Activated CD4-positive, alpha-beta T cell treated with anti-CD3 and anti-CD28 coated beads, Interleukin-2, amount 50 U/mL, for 16 hours (primary cell): Measurements from ENCODE around the gene CEP112.

Source experiments
- DNase-seq: peaks from one replicate; pipeline ENCODE4 v3.0.0-alpha.2; 2020

CEP112 gene

GRCh38 chr17:65978871-65979270, 213.1 kb downstream of the CEP112 start:
- no peak for DNase-seq

DNA sequence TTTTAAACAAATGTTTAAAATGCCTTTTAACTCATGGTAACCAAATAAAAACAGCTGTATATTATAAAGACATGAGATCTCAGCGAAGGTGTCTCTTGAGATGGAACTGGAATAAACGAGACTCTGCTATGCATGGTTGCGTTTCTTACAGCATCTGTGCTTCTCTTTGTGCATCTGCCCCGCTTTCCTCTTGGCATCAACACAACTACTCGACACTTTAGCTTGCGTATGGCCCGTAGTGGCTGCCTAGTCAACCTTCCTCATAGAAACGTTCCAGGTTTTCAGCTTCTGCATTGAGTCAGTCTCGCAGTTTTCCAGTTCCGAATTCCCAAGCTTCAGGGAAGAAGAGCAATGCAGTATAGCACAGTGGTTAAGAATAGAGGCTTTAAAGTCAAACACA, 214.9 kb downstream of the CEP112 start:
- DNase-seq, result no peak

DNA sequence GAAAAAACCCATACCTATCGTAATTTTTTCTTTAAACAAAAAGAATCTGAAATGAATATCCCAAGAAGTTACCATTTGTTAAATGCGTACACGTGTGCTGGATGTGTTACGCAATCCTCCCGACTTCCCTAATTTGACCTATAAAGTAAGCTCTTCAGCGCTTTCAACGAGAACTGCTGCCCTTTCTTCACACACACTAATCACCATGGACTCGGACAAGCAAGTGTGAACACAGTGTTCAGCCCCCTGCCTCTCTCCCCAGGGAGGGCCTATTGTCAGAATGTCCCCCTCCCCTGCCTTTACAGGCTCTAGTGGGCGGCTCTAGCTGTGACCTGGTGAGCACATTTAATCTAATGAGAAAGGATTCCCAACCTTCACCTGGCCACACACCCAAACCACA, 216.1 kb downstream of the CEP112 start:
- DNase-seq, result no peak

DNA sequence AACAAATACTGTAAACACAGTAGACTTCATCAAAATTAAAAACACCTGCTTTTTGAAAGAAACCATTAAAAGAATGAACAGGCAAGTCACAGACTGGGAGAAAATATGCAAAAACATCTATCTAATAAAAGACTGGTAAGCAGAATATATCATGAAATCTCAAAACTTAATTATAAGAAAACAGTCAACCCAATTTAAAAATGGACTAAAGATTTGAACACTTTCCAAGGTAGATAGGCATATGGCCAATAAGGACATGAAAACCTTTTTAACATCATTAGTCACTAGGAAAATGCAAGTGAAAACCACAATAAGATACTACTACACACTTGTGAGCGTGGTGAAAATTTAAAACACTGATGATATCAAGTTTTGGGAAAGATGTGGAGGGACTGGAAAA, 218.7 kb downstream of the CEP112 start:
- no peak for DNase-seq

DNA sequence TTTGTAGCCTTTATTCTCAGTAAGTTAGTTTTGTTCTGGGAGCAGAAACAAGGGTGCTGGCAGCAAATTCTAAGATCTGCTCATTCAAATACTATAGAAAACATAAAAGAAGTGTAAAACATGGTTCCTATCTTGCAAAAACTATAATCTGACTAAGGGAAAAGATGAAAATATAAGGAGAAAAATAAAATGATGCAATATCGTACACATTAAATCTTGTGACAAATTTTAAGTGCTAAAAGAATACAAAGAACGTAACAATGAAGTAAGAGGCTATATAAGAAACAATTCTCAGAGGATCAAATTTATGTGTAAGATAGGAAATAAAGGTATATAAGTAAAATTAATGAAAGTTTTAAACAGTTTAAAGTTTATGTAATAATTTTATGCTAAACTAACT, 224.6 kb downstream of the CEP112 start:
- DNase-seq, result no peak

GRCh38 chr17:65966072-65966695, 225.7 kb downstream of the CEP112 start:
- no peak for DNase-seq

DNA sequence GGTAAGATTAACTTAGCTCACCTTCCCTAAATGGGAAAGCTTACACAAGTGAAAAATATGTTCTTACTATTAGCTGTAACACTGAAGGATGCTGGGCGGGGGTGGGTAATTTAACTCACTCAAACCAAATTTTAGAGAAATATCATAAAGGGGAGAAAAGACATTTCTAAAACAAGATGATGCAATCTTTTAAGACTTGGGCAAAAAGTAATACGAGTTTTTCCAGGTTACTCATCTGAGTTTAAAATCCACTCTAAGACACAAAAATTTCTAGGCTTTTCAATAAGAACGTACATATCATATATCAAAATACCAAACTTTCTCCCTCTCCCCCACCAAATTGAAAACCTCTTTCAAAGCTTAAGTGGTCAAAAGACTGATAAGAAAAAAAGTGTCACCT, 228.8 kb downstream of the CEP112 start:
- DNase-seq, result no peak

DNA sequence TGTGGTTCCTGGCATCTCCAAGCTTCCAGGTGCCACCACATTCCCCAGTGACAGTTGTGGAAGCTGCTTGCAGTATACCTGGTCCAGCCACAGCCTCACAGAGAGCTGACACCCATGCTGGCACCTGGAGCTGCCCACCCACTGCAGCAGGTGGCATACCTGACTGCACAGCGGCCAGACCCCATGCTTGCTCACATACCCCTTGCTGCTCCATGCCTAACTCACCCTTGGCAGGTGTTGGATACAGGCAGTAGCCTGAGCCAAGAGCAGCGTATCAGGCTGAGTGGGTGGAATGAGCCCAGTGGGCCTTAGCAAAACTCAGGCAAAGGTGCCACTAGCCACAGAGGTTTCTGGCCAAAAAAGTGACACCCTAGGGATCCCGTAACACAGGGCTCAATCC, 232.3 kb downstream of the CEP112 start:
- DNase-seq, result no peak

- DNase-seq, result no peak
These were observed 235.1 kb downstream of the CEP112 start for GRCh38 chr17:65956814-65957213.

DNA sequence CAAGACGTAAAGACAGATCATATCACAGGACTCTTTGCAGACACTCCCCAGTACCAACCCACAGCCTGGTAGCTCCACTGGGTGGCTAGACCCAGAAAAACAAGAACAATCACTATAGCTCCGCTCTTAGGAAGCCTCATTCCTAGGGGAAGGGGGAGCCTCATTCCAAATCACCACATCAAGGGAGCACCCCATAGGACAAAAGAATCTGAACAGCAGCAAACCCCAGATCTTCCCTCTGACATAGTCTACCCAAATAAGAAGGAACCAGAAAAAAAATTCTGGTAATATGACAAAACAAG, 237.8 kb downstream of the CEP112 start:
- no peak for DNase-seq

GRCh38 chr17:65953316-65954147, 238.4 kb downstream of the CEP112 start:
- no peak for DNase-seq

- DNase-seq, result no peak
These were observed 239.3 kb downstream of the CEP112 start for GRCh38 chr17:65952586-65952985.

- no peak for DNase-seq
These were observed 239.9 kb downstream of the CEP112 start for GRCh38 chr17:65952015-65952414.

DNA sequence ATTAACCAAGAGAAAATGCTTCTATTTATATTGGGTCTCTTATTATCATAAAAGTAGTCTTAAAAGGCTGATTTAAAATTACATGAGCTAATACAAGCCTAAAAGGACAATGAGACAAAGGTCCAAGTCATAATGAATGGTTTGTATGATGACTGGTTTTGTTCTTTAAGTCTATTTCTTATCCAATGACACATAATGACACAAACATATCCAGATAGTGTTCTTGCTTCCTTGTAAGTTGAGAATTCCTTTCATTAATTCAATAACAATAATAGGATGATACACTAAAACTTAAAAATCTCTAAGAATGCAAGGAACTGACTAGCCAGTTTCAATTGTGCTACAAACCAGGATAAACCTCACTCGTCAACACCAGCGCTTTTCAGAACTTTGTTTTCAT, 244.1 kb downstream of the CEP112 start:
- no peak for DNase-seq

- no peak for DNase-seq
These were observed 249.3 kb downstream of the CEP112 start for GRCh38 chr17:65942592-65942991.

DNA sequence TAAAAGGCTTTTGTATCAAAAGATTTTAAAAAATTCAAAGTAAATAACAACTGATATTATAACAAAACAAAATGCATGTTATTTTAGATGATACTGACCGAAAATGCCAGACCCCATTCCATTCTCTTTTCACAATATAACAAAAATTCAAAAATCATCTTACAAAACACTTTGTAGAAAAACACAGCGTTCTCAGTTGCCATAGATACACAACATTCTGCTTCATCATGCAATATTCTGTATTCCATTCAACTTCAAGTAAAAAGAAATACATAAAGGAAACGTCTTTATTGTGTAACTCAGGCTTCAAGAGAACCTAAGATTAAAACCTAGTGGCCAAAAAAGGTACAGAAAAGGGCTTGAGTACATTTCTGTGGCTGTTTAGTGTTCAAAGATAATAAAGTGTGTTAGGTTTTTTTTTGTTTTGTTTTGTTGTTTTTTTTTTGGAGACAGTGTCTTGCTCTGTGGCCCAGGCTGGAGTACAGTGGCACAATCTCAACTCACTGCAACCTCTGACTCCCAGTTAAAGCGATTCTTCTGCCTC, 250.5 kb downstream of the CEP112 start:
- no peak for DNase-seq

DNA sequence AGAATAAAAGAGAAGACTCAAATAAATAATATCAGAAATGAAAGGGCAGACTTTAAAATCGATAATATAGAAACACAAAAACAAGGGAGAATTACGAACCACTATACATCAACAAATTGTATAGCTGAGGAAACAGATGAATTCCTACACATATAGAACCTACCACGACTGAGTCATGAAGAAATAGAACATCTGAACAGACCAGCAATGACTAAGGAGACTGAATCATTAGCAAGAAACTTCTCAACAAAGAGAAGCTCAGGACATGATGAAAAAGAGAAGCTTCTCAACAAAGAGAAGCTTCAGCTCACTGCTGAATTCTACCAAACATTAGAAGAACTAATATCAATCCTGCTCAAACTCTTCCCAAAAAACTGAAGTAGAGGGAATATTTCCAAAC, 255.9 kb downstream of the CEP112 start:
- DNase-seq, result no peak

DNA sequence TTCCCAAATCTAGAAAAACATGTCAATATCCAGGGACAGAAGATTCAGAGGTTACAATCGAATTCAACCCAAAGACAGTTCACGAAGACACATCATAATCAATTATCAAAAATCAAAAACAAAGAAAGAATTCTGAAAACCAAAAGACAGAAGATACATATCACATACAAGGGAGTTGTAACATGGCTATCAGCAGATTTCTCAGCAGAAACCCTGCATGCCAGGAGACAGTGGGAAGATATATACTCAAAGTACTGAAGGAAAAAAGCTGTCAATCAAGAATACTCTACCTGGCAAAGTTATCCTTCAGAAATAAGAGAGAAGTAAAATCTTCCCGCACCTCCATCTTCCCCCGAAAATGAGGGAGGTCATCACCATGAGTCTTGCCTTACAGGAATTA, 258.6 kb downstream of the CEP112 start:
- no peak for DNase-seq

DNA sequence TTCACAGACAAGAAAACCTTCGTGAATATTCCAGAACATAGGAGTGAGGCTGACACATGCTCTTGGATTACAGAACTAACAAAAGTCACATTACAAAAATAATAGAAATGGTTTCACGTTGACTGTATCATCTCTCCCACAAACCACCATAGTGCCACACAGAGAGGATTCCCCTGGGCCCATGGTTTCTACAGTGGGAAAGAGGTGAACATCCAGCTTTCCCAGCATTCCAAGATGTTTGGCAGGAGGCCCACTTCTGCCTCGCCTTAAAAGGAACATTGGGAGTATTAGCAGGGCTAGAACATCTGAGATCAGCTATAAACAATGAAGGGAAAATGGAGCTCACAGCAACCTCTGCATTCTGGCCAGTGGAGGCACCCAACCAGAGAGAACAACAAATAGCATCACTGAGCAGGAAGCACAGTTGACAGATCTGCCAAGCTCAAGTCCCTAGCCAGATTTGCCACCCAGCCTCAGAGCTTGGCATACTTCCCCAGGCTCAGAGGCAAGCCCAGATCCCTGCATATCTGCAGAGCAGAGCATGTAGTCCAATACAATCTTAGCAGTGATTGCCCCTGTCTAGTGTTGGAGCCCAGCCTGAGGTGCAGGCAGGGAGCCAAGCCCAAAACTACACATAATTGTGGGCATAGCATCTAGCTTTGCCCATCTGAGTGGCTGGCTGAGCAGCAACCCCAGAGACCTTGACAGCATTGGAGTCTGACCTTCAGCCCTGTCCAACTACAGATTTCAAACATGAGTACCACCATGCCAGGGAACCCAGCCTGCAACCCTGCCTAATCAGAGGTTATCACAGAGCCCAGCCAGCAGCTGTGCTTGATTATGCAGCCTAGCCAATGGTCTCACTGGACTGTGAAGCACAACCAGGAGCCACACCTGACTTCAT, 260.4 kb downstream of the CEP112 start:
- no peak for DNase-seq

DNA sequence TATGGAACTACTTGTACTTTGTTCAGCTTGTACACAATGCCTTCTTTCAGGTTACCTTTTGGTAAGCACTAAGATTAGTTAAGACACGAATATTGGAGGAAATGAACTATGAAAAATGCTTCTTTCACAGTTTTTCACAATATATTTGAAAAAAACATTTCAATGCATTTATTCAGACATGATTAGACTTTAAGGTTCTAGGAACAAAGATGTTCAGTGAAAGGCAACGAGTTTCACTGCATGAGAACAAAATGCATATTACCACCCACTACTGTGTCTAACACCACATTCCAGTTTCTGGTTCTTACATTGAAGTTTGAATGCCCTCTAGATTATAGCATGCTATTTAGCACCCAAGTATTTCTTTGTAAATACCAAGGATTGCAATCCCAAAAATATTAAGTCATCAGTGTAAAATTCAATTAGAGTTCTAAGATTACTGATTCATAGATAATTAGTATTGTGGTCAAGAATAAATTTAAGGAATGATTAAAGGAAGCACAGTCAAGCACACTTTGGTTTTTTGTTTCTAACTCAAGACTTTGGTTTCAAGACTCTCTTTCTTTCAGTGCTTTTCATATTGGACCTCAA, 261.7 kb downstream of the CEP112 start:
- no peak for DNase-seq

DNA sequence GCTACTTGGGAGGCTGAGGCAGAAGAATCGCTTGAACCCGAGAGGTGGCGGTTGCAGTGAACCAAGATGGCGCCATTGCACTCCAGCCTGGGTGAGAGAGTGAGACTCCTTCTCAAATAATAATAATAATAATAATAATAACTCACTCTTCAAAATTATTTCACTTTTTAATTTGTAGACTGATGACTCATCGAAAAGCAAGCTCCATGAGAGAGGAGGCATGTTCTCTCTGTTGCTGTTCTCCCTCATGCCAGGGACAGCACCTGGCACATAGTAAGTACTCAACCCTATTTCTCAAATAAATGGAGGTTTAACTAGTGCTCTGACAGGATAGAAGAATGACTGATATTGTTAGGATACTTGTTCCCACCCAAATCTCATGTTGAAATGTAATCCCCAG, 265.3 kb downstream of the CEP112 start:
- DNase-seq, result no peak

- DNase-seq, result no peak
These were observed 266.2 kb downstream of the CEP112 start for GRCh38 chr17:65925606-65926307.

- DNase-seq, result peak; percentile 2
These were observed 270.9 kb downstream of the CEP112 start for GRCh38 chr17:65920996-65921395.
